Effector memory CD8-positive, alpha-beta T cell (primary cell): ENCODE measurements around the gene IFT74.
"Not testable (repeated sequence)": the region's sequence is repeated elsewhere in the genome, so short reads cannot be mapped to it uniquely, and the experiment has no call there.

Experiments used
- ATAC-seq: fragments of 150-1000 bp; cut with Tn5 transposase; replicated peaks from 2 replicates; pipeline ENCODE4 v1.10.0; 2021; ENCODE audit warnings: mild to moderate bottlenecking, moderate library complexity
- DNase-seq, 3 experiments: peaks; one replicate each; pipeline ENCODE4 v3.0.0; 2021
- H3K27ac Mint-ChIP-seq, 2 donors: one replicate each; pipeline ENCODE4 v1.8.0; 2022; ENCODE audit warnings: mild to moderate bottlenecking in 2 of 2, mixed read lengths in 2 of 2, moderate library complexity in 2 of 2
- H3K27me3 Mint-ChIP-seq, 2 donors: one replicate each; pipeline ENCODE4 v1.8.0; 2022; ENCODE audit warnings: mixed read lengths in 2 of 2
- H3K36me3 Mint-ChIP-seq: one replicate; pipeline ENCODE4 v1.8.0; 2022; ENCODE audit warnings: mild to moderate bottlenecking, moderate library complexity, mixed read lengths; ENCODE audit not compliant: insufficient read depth
- H3K4me1 Mint-ChIP-seq, 2 donors: one replicate each; pipeline ENCODE4 v1.8.0; 2022; ENCODE audit warnings: low read depth in 2 of 2, mixed read lengths in 2 of 2
- H3K4me3 Mint-ChIP-seq, 2 donors: one replicate each; pipeline ENCODE4 v1.8.0; 2022; ENCODE audit warnings: mild to moderate bottlenecking in 2 of 2, mixed read lengths in 2 of 2, moderate library complexity in 2 of 2
- H3K9me3 Mint-ChIP-seq, 2 donors: one replicate each; pipeline ENCODE4 v1.8.0; 2022; ENCODE audit warnings: mixed read lengths in 2 of 2

Gene IFT74

GRCh38 chr9:27059907-27060306 lies 103.7 kb downstream of the IFT74 start:
- H3K4me1 Mint-ChIP-seq = no peaks in the 10 kb centered on the region
- no peak for DNase-seq
- H3K9me3 Mint-ChIP-seq = no peaks in the 10 kb centered on the region
- H3K4me3 Mint-ChIP-seq = no peak overlapping the region
- H3K27me3 Mint-ChIP-seq = no peaks in the 10 kb centered on the region
- peaks cover 5% of the 10 kb centered on the region for H3K36me3 Mint-ChIP-seq
- no peak overlapping the region for H3K27ac Mint-ChIP-seq
- no peak for ATAC-seq

- ATAC-seq (no peak), DNase-seq (no peak)
- no peak overlapping the region for H3K4me3 Mint-ChIP-seq
- H3K36me3 Mint-ChIP-seq = peaks cover 5% of the 10 kb centered on the region
- no peaks in the 10 kb centered on the region for H3K4me1 Mint-ChIP-seq
- no peaks in the 10 kb centered on the region for H3K27me3 Mint-ChIP-seq
- H3K27ac Mint-ChIP-seq = no peak overlapping the region
- H3K9me3 Mint-ChIP-seq = no peaks in the 10 kb centered on the region
Measured at GRCh38 chr9:27065288-27065687, 109.1 kb downstream of the IFT74 start.

- Mint-ChIP-seq H3K9me3 (no peaks in the 10 kb centered on the region), H3K27me3 (no peaks in the 10 kb centered on the region), H3K27ac (no peak overlapping the region), H3K4me1 (peaks cover 0 to 2% of the 10 kb centered on the region in 2 donors), H3K4me3 (no peak overlapping the region), H3K36me3 (no peaks in the 10 kb centered on the region)
- no peak for DNase-seq
- no peak for ATAC-seq
Measured at GRCh38 chr9:27073841-27074728, 117.9 kb downstream of the IFT74 start.

- Mint-ChIP-seq H3K36me3 (no peaks in the 10 kb centered on the region), H3K4me1 (peaks cover 0 to 2% of the 10 kb centered on the region in 2 donors)
Measured at GRCh38 chr9:27078685-27079084, 122.5 kb downstream of the IFT74 start.

GRCh38 chr9:27085456-27085855 lies 129.2 kb downstream of the IFT74 start:
- H3K9me3 Mint-ChIP-seq = no peaks in the 10 kb centered on the region
- DNase-seq = no peak
- no peaks in the 10 kb centered on the region for H3K36me3 Mint-ChIP-seq
- no peak overlapping the region for H3K27ac Mint-ChIP-seq
- ATAC-seq = no peak
- no peaks in the 10 kb centered on the region for H3K4me1 Mint-ChIP-seq
- H3K27me3 Mint-ChIP-seq = peaks cover 0 to 7% of the 10 kb centered on the region in 2 donors
- no peak overlapping the region for H3K4me3 Mint-ChIP-seq

More at GRCh38 chr9:27078685-27079084, 122.5 kb downstream of the IFT74 start:
- Mint-ChIP-seq H3K27ac (no peak overlapping the region), H3K27me3 (no peaks in the 10 kb centered on the region), H3K4me3 (no peak overlapping the region), H3K9me3 (no peaks in the 10 kb centered on the region)
- no peak for ATAC-seq
- no peak for DNase-seq

GRCh38 chr9:27086818-27087680 lies 130.8 kb downstream of the IFT74 start:
- ATAC-seq (no peak), DNase-seq (no peak)
- no peak overlapping the region for H3K4me3 Mint-ChIP-seq
- no peaks in the 10 kb centered on the region for H3K4me1 Mint-ChIP-seq
- H3K27me3 Mint-ChIP-seq = peaks cover 0 to 7% of the 10 kb centered on the region in 2 donors
- no peaks in the 10 kb centered on the region for H3K36me3 Mint-ChIP-seq
- no peaks in the 10 kb centered on the region for H3K9me3 Mint-ChIP-seq
- H3K27ac Mint-ChIP-seq = no peak overlapping the region

DNA sequence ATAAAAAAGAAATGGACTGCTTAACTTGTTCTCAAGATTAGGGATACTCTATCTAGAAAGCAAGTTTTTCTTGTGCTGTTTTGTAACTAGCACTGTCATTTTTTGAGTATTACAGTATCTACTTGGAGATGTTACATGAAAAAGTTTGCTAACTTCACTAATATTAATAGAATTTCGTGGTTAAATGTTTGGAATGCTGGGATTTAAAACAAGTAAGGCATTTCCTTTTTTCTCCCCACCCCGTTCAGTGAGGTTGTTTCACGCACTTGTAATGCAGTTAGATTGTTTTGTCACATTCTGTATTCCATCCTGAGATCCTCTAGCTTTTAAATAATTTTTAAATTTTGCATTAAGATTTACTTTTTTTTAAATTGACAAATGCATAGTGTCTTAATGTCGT lies 132.8 kb downstream of the IFT74 start:
- DNase-seq = no peak
- Mint-ChIP-seq H3K27ac (no peak overlapping the region), H3K27me3 (peaks cover 8 to 14% of the 10 kb centered on the region in 2 donors), H3K9me3 (no peaks in the 10 kb centered on the region), H3K4me1 (no peaks in the 10 kb centered on the region), H3K36me3 (no peaks in the 10 kb centered on the region), H3K4me3 (no peak overlapping the region)
- ATAC-seq = no peak

- Mint-ChIP-seq H3K27me3 (peaks cover 15 to 20% of the 10 kb centered on the region in 2 donors), H3K4me3 (no peak overlapping the region), H3K36me3 (no peaks in the 10 kb centered on the region), H3K4me1 (no peaks in the 10 kb centered on the region), H3K9me3 (no peaks in the 10 kb centered on the region), H3K27ac (no peak overlapping the region)
- DNase-seq (no peak), ATAC-seq (no peak)
Measured at GRCh38 chr9:27089706-27090105, 133.5 kb downstream of the IFT74 start.

DNA sequence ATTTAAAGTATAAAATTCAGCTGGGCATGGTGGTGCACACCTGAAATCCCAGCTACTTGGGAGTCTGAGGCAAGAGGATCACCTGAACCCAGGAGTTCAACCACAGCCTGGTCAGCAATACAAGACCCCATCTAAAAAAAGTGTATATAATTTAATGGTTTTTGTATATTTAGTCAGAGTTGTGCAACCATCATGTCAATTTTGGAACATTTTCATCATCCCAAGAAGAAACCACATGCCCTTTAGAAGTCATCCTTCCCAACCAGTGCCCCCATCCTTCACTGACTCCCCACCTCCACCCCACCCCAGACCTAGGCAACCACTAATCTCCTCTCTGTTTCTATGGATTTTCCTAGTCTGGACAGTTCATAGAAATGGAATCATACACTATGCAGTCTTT lies 134.0 kb downstream of the IFT74 start:
- Mint-ChIP-seq H3K36me3 (no peaks in the 10 kb centered on the region), H3K4me3 (no peak overlapping the region), H3K27me3 (peaks cover 19 to 22% of the 10 kb centered on the region in 2 donors), H3K27ac (no peak overlapping the region), H3K9me3 (no peaks in the 10 kb centered on the region), H3K4me1 (no peaks in the 10 kb centered on the region)
- ATAC-seq (no peak), DNase-seq (no peak)

DNA sequence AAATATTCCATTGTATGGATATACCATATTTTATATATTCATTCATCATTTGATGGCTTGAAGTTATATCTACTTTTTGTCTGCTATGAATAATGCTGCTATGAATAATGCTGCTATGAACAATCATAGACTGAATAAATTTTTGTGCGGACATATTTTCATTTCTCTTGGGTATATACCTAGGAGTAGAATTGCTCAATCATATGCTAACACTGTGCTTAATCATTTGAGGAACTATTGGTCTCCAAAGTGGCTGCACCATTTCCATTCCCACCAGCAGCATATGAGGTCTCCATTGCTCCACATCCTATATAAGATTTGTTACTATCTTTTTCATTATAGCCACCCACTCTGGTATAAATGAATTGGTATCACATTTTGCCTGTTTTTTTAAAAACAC lies 134.5 kb downstream of the IFT74 start:
- ATAC-seq (no peak), DNase-seq (no peak)
- Mint-ChIP-seq H3K4me1 (no peaks in the 10 kb centered on the region), H3K4me3 (no peak overlapping the region), H3K36me3 (no peaks in the 10 kb centered on the region), H3K27me3 (peaks cover 19 to 24% of the 10 kb centered on the region in 2 donors), H3K9me3 (no peaks in the 10 kb centered on the region), H3K27ac (no peak overlapping the region)

GRCh38 chr9:27092496-27092895 lies 136.3 kb downstream of the IFT74 start:
- H3K4me1 Mint-ChIP-seq, H3K9me3 Mint-ChIP-seq, H3K36me3 Mint-ChIP-seq, ATAC-seq, H3K4me3 Mint-ChIP-seq, DNase-seq, H3K27ac Mint-ChIP-seq: not testable (repeated sequence)
- peaks cover 28 to 35% of the 10 kb centered on the region in 2 donors for H3K27me3 Mint-ChIP-seq

- not testable (repeated sequence) for H3K36me3 Mint-ChIP-seq, H3K9me3 Mint-ChIP-seq, ATAC-seq, H3K27ac Mint-ChIP-seq, H3K4me3 Mint-ChIP-seq, H3K4me1 Mint-ChIP-seq, DNase-seq
- peaks cover 33 to 35% of the 10 kb centered on the region in 2 donors for H3K27me3 Mint-ChIP-seq
Measured at GRCh38 chr9:27093384-27094067, 137.3 kb downstream of the IFT74 start.

GRCh38 chr9:27094640-27095298 lies 138.6 kb downstream of the IFT74 start:
- Mint-ChIP-seq H3K36me3 (no peaks in the 10 kb centered on the region), H3K4me1 (no peaks in the 10 kb centered on the region), H3K27me3 (peaks cover 33% of the 10 kb centered on the region in 2 donors), H3K9me3 (no peaks in the 10 kb centered on the region), H3K4me3 (no peak overlapping the region), H3K27ac (no peak overlapping the region)
- DNase-seq = no peak
- no peak for ATAC-seq
